IPS-18a (cell line): ENCODE data around the gene TENT5C.

Source experiments
- H3K27ac ChIP-seq: one replicate; pipeline ENCODE4 v1.5.1; 2013; ENCODE audit warnings: low read length
- H3K27me3 ChIP-seq: one replicate; pipeline ENCODE4 v1.6.1; 2013; ENCODE audit warnings: mild to moderate bottlenecking, low read length; ENCODE audit not compliant: control insufficient read depth, insufficient read depth
- H3K36me3 ChIP-seq: one replicate; pipeline ENCODE4 v1.6.1; 2013; ENCODE audit warnings: low read depth, low read length; ENCODE audit not compliant: control insufficient read depth
- H3K4me1 ChIP-seq: one replicate; pipeline ENCODE4 v1.6.1; 2013; ENCODE audit warnings: low read depth, low read length; ENCODE audit not compliant: control insufficient read depth
- H3K4me3 ChIP-seq: one replicate; pipeline ENCODE4 v1.5.1; 2013; ENCODE audit warnings: low read length
- H3K9ac ChIP-seq: one replicate; pipeline ENCODE4 v1.6.1; 2013; ENCODE audit warnings: mild to moderate bottlenecking, low read length, moderate library complexity
- H3K9me3 ChIP-seq: one replicate; pipeline ENCODE4 v1.6.1; 2013; ENCODE audit warnings: low read depth, low read length; ENCODE audit not compliant: control insufficient read depth

The TENT5C gene

DNA sequence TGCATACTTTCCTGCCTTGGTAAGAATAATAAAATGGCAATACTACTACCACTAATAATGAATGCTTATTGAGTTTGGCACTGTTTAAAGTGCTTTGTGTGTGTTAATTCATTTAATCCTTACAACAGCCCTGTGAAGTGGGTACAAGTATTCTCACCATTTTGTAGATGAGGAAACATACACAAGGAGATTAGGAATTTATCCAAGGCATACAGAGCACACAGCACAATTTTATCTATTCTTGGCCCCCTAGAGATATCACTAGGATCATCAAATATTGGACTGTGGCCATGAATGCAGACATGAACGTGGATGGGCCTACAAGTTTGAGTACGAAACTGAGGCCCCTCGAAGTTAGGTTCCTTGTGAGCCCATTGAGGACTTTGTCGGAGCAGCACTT lies 39.5 kb downstream of the TENT5C start:
- H3K9me3 ChIP-seq, result no peaks in the 10 kb centered on the region
- H3K4me1 ChIP-seq, result no peaks in the 10 kb centered on the region
- no peak overlapping the region for H3K27ac ChIP-seq
- H3K4me3 ChIP-seq, result no peak overlapping the region
- H3K9ac ChIP-seq, result no peak overlapping the region
- H3K27me3 ChIP-seq, result no peaks in the 10 kb centered on the region
- H3K36me3 ChIP-seq, result no peaks in the 10 kb centered on the region

GRCh38 chr1:117646007-117646811 lies 40.4 kb downstream of the TENT5C start:
- H3K9me3 ChIP-seq, result no peaks in the 10 kb centered on the region
- no peaks in the 10 kb centered on the region for H3K36me3 ChIP-seq
- no peak overlapping the region for H3K4me3 ChIP-seq
- H3K4me1 ChIP-seq, result no peaks in the 10 kb centered on the region
- no peak overlapping the region for H3K27ac ChIP-seq
- H3K9ac ChIP-seq, result no peak overlapping the region
- H3K27me3 ChIP-seq, result no peaks in the 10 kb centered on the region

DNA sequence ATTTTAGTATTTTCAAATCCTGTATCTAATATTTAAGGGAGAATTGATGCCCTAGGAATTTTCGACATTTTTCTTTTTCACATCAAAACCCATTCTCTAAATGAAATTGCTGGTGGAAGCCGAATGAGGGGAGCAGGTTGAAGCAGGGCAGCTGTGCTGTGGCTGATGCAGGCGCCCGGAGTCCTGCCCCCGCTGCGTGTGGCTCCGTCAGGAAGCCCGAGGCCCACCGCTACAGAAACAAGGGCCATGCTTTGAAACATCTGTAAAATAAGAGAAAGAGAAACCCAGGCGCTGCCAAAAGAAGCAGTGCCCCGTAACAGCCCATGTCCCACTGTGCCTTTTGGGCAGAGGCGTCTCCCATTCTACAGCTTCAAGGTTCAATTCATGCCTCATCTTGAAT lies 41.1 kb downstream of the TENT5C start:
- H3K9me3 ChIP-seq, result no peaks in the 10 kb centered on the region
- H3K36me3 ChIP-seq, result no peaks in the 10 kb centered on the region

GRCh38 chr1:117648015-117648414 lies 42.2 kb downstream of the TENT5C start:
- H3K36me3 ChIP-seq, result no peaks in the 10 kb centered on the region
- H3K27ac ChIP-seq, result no peak overlapping the region
- no peak overlapping the region for H3K9ac ChIP-seq
- no peaks in the 10 kb centered on the region for H3K4me1 ChIP-seq
- H3K4me3 ChIP-seq, result no peak overlapping the region
- no peaks in the 10 kb centered on the region for H3K27me3 ChIP-seq
- H3K9me3 ChIP-seq, result no peaks in the 10 kb centered on the region

More for the DNA sequence above, 41.1 kb downstream of the TENT5C start:
- no peaks in the 10 kb centered on the region for H3K4me1 ChIP-seq
- no peak overlapping the region for H3K4me3 ChIP-seq
- H3K9ac ChIP-seq, result no peak overlapping the region
- no peaks in the 10 kb centered on the region for H3K27me3 ChIP-seq
- no peak overlapping the region for H3K27ac ChIP-seq

DNA sequence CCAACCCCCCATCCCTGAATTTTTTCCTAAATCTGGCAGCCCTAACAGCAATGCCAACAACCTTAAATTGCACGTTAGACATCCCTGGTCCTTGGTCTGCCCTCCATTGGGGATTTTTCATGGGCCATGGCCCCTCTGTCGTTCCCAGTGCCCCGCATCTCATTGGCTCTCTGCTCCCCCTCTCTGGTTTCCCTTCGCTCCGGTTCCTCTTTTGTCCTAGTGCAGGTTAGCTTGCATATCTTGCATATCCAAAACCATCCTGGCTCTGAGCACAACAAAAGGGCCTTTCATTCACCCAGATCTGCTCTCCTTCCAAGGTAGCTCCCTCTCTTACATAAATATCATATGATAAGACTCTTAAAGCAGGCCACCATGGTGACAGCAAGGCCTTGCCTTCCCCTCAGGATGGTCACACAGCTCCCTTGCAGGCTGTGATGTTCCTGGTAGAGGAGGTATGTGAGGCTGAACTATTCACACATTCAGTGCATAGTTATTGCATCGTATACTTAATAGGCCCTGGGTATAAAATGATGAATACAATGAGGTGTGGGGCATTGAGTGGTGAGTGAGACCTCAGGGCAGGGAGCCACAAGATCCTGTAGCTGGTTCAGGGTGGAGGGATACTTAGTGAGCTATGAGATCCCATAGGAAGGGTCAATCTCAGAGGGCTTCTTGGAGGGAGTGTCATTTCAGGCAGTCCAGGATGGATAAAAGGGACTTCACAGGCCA lies 45.2 kb downstream of the TENT5C start:
- no peaks in the 10 kb centered on the region for H3K27me3 ChIP-seq
- H3K9ac ChIP-seq, result no peak overlapping the region
- H3K27ac ChIP-seq, result no peak overlapping the region
- no peaks in the 10 kb centered on the region for H3K9me3 ChIP-seq
- H3K36me3 ChIP-seq, result no peaks in the 10 kb centered on the region
- no peak overlapping the region for H3K4me3 ChIP-seq
- H3K4me1 ChIP-seq, result no peaks in the 10 kb centered on the region

DNA sequence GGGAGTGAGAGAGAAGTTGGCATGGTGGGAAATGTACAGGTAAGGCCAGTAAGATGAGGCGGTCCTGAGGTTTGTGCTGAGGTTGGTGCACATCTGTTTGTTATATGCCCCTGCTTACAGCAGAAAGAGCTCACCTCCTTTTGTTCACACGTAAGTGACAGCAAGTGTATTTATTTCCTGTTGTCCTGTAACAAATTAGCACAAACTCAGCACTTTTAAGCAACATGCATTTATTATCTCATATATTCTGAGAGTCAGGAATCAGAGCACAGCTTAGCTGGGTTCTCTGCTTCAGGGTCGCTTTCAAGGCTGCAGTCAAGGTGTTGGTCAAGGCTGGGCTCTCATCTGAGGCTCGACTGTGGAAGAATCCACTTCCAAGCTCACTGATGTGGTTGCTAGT lies 45.8 kb downstream of the TENT5C start:
- Histone ChIP-seq H3K4me3 (no peak overlapping the region), H3K27ac (no peak overlapping the region), H3K9ac (no peak overlapping the region), H3K9me3 (no peaks in the 10 kb centered on the region), H3K27me3 (no peaks in the 10 kb centered on the region), H3K4me1 (no peaks in the 10 kb centered on the region), H3K36me3 (no peaks in the 10 kb centered on the region)

- no peaks in the 10 kb centered on the region for H3K4me1 ChIP-seq
- no peaks in the 10 kb centered on the region for H3K36me3 ChIP-seq
- H3K4me3 ChIP-seq, result no peak overlapping the region
- H3K27ac ChIP-seq, result no peak overlapping the region
- no peaks in the 10 kb centered on the region for H3K9me3 ChIP-seq
- H3K27me3 ChIP-seq, result no peaks in the 10 kb centered on the region
- no peak overlapping the region for H3K9ac ChIP-seq
Observed at GRCh38 chr1:117652421-117652820, 46.6 kb downstream of the TENT5C start.

DNA sequence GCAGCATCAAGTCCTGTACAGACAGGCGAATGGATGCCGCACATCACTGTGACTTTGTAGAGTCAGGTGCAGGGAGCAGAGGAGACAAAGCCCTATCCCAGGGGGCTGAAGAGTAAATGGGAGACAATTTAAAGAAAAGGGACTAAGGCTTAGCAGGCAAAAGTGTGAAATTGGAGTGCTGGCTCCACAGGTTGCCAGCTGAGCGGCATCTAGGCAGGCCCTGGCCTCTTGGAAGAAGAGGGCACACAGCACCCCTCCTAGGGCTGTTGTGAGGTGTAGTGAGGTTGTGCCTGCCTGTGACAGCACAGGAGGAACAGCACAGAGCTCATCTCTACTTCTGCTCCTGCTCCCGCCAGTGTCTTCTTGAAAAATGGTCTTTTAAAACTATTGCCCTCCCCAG lies 47.3 kb downstream of the TENT5C start:
- H3K36me3 ChIP-seq, result no peaks in the 10 kb centered on the region
- H3K9ac ChIP-seq, result no peak overlapping the region
- H3K9me3 ChIP-seq, result no peaks in the 10 kb centered on the region
- H3K4me1 ChIP-seq, result no peaks in the 10 kb centered on the region
- H3K27me3 ChIP-seq, result no peaks in the 10 kb centered on the region
- H3K27ac ChIP-seq, result no peak overlapping the region
- H3K4me3 ChIP-seq, result no peak overlapping the region

GRCh38 chr1:117653732-117654492 lies 48.1 kb downstream of the TENT5C start:
- H3K4me3 ChIP-seq, result no peak overlapping the region
- no peaks in the 10 kb centered on the region for H3K36me3 ChIP-seq
- H3K27ac ChIP-seq, result no peak overlapping the region
- H3K9ac ChIP-seq, result no peak overlapping the region
- no peaks in the 10 kb centered on the region for H3K4me1 ChIP-seq
- H3K9me3 ChIP-seq, result no peaks in the 10 kb centered on the region
- no peaks in the 10 kb centered on the region for H3K27me3 ChIP-seq

GRCh38 chr1:117654493-117655219 lies 48.8 kb downstream of the TENT5C start:
- no peak overlapping the region for H3K9ac ChIP-seq
- H3K4me1 ChIP-seq, result no peaks in the 10 kb centered on the region
- no peaks in the 10 kb centered on the region for H3K9me3 ChIP-seq
- H3K27ac ChIP-seq, result no peak overlapping the region
- H3K27me3 ChIP-seq, result no peaks in the 10 kb centered on the region
- H3K4me3 ChIP-seq, result no peak overlapping the region
- H3K36me3 ChIP-seq, result no peaks in the 10 kb centered on the region

- Histone ChIP-seq H3K27ac (no peak overlapping the region), H3K4me1 (no peaks in the 10 kb centered on the region), H3K9ac (no peak overlapping the region), H3K27me3 (no peaks in the 10 kb centered on the region), H3K9me3 (no peaks in the 10 kb centered on the region), H3K4me3 (no peak overlapping the region), H3K36me3 (no peaks in the 10 kb centered on the region)
Observed at GRCh38 chr1:117655220-117655577, 49.4 kb downstream of the TENT5C start.
